Lung (tissue), 12 donors: ENCODE results near the gene STX7. TPM values are rescaled to one million over a fixed set of nuclear protein-coding genes. Genes with fewer than 3 reads are reported as not detected.

Experiments used
- ATAC-seq: fragments of 200-7000 bp; cut with Tn5 transposase; one replicate; pipeline ENCODE4 v1.9.1; 2020; ENCODE audit warnings: moderate number of reproducible peaks; ENCODE audit not compliant: insufficient read depth, low FRiP score
- DNase-seq, 3 donors: peaks; one replicate each; pipeline ENCODE4 v3.0.0-alpha.2; 2013 to 2017
- H3K27ac ChIP-seq, 2 donors: one replicate each; pipeline ENCODE4 v1.5.1; 2013; ENCODE audit warnings: mild to moderate bottlenecking in 2 of 2, moderate library complexity in 2 of 2, control low read depth in 1 of 2, inconsistent platforms in 1 of 2, low read depth in 1 of 2, low read length in 1 of 2
- H3K27me3 ChIP-seq, 3 donors: one replicate each; pipeline ENCODE4 v1.5.1; 2013; ENCODE audit warnings: low read length in 2 of 3; ENCODE audit not compliant: control insufficient read depth in 3 of 3, insufficient read depth in 3 of 3
- H3K36me3 ChIP-seq, 4 donors: one replicate each; pipeline ENCODE4 v1.5.1; 2013; ENCODE audit warnings: low read length in 4 of 4, mild to moderate bottlenecking in 1 of 4, moderate library complexity in 1 of 4; ENCODE audit not compliant: control insufficient read depth in 4 of 4, insufficient read depth in 4 of 4
- H3K4me1 ChIP-seq, 5 donors: one replicate each; pipeline ENCODE4 v1.5.1; 2013; ENCODE audit warnings: low read length in 5 of 5, mild to moderate bottlenecking in 2 of 5, moderate library complexity in 1 of 5; ENCODE audit not compliant: control insufficient read depth in 5 of 5, insufficient read depth in 5 of 5
- H3K4me3 ChIP-seq: one replicate; pipeline ENCODE4 v1.5.1; 2013; ENCODE audit warnings: mild to moderate bottlenecking, control low read depth, moderate library complexity
- H3K9ac ChIP-seq, 2 donors: one replicate each; pipeline ENCODE4 v1.5.1; 2013; ENCODE audit warnings: low read length in 2 of 2, control low read depth in 1 of 2; ENCODE audit not compliant: insufficient read depth in 1 of 2
- H3K9me3 ChIP-seq, 4 donors: one replicate each; pipeline ENCODE4 v1.5.1; 2013; ENCODE audit warnings: low read length in 3 of 4, mild to moderate bottlenecking in 1 of 4, moderate library complexity in 1 of 4; ENCODE audit not compliant: control insufficient read depth in 4 of 4, insufficient read depth in 3 of 4
- WGBS, 2 donors: extraction: QIAGEN DNeasy Blood & Tissue Kit; methylation state at CpG; one replicate each; pipeline ENCODE4 v1.1.7; 2013; 5-methylcytosine and 5-hydroxymethylcytosine counted together
- polyA plus RNA-seq, 2 donors: library from polyadenylated mRNA; stranded (reverse); fragments of 200-250 nt; gene quantifications; one replicate each; pipeline ENCODE4 v1.2.1, GENCODE V29; 2013
- total RNA-seq, 2 donors: library from RNA; depleted of rRNA in 1 of 2; stranded (reverse); fragments of >200 nt in 1 of 2; gene quantifications; one replicate each; pipeline ENCODE4 v1.2.1, GENCODE V29; 2014 to 2021
- TF ChIP-seq, protein P1 (sequence below): IDR thresholded peaks from 2 replicates; pipeline ENCODE4 v1.5.1; 2012; ENCODE audit warnings: mild to moderate bottlenecking; ENCODE audit errors: control extremely low read depth, extremely low read depth
- donor health status: control.
- donor health status: control.
- donor health status: Bipolar disorder and iron deficiency.
- donor health status: healthy.
- donor health status: DM: yes; HTN: yes; CAD: no.

Gene STX7
- total and polyA plus RNA-seq, 4 donors: 14.8 to 84.8 (median 50.2) TPM

DNA sequence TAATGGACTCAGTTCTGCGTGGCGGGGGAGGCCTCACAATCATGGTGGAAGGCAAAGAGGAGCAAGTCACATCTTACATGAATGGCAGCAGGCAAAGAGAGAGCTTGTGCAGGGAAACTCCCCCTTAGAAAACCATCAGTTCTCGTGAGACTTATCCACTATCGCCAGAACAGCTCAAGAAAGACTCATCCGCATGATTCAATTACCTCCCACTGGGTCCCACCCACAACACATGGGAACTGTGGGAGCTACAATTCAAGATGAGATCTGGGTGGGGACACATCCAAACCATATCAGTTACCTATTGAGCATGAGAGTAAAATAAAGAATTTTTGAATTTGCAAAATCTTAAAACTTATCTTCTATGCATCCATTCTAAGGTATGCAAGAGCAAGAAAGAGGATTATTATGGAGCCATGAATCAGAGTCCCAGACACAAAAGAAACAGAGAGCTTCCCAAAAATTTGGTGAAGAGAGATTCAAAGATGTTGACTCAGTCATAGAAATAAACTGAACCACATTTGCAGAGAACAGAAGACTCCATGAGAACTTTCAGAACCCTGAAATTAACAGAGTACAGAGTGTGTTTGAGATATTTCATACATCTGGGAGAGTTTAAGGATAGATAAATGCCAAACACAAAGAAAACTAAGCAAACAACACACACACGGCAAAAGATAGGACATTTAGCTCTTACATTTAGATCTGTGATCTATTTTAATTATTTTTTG lies 94.5 kb downstream of the STX7 start:
- DNase-seq (no peak), ATAC-seq (no peak)
- no peak overlapping the region for H3K27ac ChIP-seq
- TF ChIP-seq, protein P1, sequence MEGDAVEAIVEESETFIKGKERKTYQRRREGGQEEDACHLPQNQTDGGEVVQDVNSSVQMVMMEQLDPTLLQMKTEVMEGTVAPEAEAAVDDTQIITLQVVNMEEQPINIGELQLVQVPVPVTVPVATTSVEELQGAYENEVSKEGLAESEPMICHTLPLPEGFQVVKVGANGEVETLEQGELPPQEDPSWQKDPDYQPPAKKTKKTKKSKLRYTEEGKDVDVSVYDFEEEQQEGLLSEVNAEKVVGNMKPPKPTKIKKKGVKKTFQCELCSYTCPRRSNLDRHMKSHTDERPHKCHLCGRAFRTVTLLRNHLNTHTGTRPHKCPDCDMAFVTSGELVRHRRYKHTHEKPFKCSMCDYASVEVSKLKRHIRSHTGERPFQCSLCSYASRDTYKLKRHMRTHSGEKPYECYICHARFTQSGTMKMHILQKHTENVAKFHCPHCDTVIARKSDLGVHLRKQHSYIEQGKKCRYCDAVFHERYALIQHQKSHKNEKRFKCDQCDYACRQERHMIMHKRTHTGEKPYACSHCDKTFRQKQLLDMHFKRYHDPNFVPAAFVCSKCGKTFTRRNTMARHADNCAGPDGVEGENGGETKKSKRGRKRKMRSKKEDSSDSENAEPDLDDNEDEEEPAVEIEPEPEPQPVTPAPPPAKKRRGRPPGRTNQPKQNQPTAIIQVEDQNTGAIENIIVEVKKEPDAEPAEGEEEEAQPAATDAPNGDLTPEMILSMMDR: no peak
- H3K9ac ChIP-seq: no peak overlapping the region
- 87 to 91% methylated on average over 6 of the region's 6 CpGs for WGBS, 2 donors
- no peaks in the 10 kb centered on the region for H3K4me1 ChIP-seq
- H3K9me3 ChIP-seq: peaks cover 0 to 7% (median 2%) of the 10 kb centered on the region in 4 donors
- no peaks in the 10 kb centered on the region for H3K27me3 ChIP-seq
- H3K36me3 ChIP-seq: peaks cover 0 to 4% (median 0%) of the 10 kb centered on the region in 4 donors
- no peak overlapping the region for H3K4me3 ChIP-seq

DNA sequence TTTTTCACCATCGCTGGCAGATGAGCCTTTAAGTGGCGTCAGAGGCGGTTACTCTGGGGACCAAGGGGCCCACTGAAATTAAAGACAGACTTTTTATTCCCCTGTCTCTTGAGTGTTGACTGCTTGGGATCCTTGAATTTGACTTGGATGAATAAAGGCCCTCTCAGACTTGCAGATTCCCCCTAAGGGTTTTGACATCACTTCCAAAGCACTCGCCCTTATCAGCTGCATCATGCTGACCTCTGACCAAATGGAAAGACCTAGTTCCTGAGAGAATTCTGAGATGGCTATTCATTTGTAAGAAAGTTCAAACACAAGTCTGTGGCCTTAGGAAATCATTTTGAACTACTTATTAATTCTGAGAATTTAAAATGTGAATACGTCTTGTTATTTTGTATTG lies 98.2 kb downstream of the STX7 start:
- no peaks in the 10 kb centered on the region for H3K4me1 ChIP-seq
- WGBS, 2 donors: 83 to 86% methylated on average over 5 of the region's 5 CpGs
- peaks cover 0 to 4% (median 0%) of the 10 kb centered on the region in 4 donors for H3K36me3 ChIP-seq
- DNase-seq (no peak), ATAC-seq (no peak)
- H3K9me3 ChIP-seq: peaks cover 0 to 7% (median 2%) of the 10 kb centered on the region in 4 donors
- H3K9ac ChIP-seq: no peak overlapping the region
- TF ChIP-seq, protein P1: no peak
- no peaks in the 10 kb centered on the region for H3K27me3 ChIP-seq
- H3K4me3 ChIP-seq: no peak overlapping the region
- H3K27ac ChIP-seq: no peak overlapping the region

DNA sequence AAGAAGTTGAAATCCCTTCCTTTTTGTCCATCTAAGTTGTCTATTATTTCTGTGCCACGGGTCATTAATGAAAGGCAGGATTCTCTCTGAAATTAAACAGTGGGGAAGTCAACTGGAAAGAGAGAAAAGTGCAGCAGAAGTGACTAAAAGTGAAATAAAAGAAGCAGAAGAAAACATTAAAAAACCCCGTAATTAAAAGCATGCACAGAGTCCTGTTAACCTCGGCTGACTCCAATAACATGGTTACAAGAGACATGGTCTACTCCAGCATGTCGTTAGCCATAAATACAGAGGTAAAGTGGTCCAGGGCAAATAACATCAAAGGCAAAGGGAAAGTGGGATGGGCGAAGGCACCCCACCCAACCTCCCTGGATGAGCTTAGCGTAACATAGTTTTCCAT lies 98.6 kb downstream of the STX7 start:
- no peak for ATAC-seq
- DNase-seq: no peak
- TF ChIP-seq, protein P1: no peak
- Histone ChIP-seq H3K4me1 (no peaks in the 10 kb centered on the region), H3K27ac (no peak overlapping the region), H3K27me3 (no peaks in the 10 kb centered on the region), H3K9ac (no peak overlapping the region), H3K4me3 (no peak overlapping the region), H3K36me3 (peaks cover 0 to 4% (median 0%) of the 10 kb centered on the region in 4 donors), H3K9me3 (peaks cover 0 to 6% (median under 1%) of the 10 kb centered on the region in 4 donors)
- 81 to 84% methylated on average over 6 of the region's 6 CpGs for WGBS, 2 donors

DNA sequence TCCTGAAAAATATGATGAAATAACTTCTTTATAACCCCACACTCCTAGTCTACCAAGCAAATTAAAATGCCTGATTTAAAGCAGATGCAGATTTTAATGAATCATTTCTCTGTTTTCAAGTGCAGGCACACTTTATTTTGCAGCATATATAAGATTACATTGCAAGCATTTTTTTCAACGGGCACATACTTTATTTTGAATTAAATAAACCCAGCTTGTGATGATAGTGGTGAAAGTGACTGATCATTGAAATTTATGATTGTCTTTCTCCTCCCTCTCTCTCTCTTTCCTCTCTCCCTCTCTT lies 99.5 kb downstream of the STX7 start:
- ATAC-seq (no peak), DNase-seq (no peak)
- Histone ChIP-seq H3K4me1 (no peaks in the 10 kb centered on the region), H3K9me3 (peaks cover 0 to 6% (median under 1%) of the 10 kb centered on the region in 4 donors), H3K4me3 (no peak overlapping the region), H3K9ac (no peak overlapping the region), H3K27ac (no peak overlapping the region), H3K27me3 (no peaks in the 10 kb centered on the region), H3K36me3 (peaks cover 0 to 4% (median 0%) of the 10 kb centered on the region in 4 donors)
- WGBS, 2 donors: 50 to 86% methylated on average over 1 of the region's 1 CpG
- TF ChIP-seq, protein P1: no peak
